ENCODE results near the gene NGB. TPM values are rescaled to one million over a fixed set of nuclear protein-coding genes. Genes with fewer than 3 reads are reported as not detected.

Gene NGB
- total and polyA plus RNA-seq, 2 donors (not counting 3 experiments of a cell fraction or from before 2014, with no cell fraction given): not detected

DNA sequence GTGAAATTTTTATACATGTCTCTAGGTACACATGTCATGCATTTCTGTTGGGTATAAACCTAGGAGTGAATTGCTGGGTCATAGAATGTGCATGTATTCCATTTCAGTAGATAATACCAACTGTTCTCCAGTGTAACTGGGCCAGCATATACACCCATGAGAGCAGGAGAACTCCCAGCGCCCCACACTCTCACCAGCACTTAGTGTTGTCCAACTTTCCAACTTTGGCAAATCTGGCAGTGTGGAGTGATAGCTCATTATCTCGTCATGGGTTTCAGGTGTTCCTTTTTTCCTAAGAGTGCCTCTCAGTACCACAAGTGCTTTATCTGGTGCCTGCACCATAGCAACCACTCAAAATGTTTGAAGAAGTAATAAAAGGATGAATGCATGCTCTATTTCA lies 40.1 kb downstream of the NGB start:
- Histone ChIP-seq H3K36me3 (ENCODE audit: control insufficient read depth in 2 of 2, extremely low read depth in 1 of 2, insufficient read depth in 2 of 2, low read length in 2 of 2) (no peaks in the 10 kb centered on the region), H3K9ac (replicated peaks; ENCODE audit: extremely low read depth, insufficient read depth, low read length) (no peak overlapping the region), H3K9me1 (replicated peaks; ENCODE audit: control insufficient read depth, extremely low read depth, insufficient read depth, low read length) (no peaks in the 10 kb centered on the region), H3K4me1 (ENCODE audit: control insufficient read depth, extremely low read depth, insufficient read depth, low read length) (no peaks in the 10 kb centered on the region), H3K27ac (ENCODE audit: insufficient read depth, low read depth, low read length) (no peak overlapping the region), H3K27me3 (ENCODE audit: control insufficient read depth in 2 of 2, insufficient read depth in 2 of 2, low read length in 2 of 2) (no peaks in the 10 kb centered on the region), H2AFZ (ENCODE audit: low read depth, low read length) (no peak overlapping the region), H3K4me3 (replicated peaks in 1 of 3; ENCODE audit: insufficient read depth in 1 of 3, low read depth in 1 of 3, low read length in 3 of 3) (no peak overlapping the region), H3K9me3 (replicated peaks; ENCODE audit: control insufficient read depth, insufficient read depth, low read length) (no peaks in the 10 kb centered on the region), H3K4me2 (ENCODE audit: insufficient read depth, low read length) (no peak overlapping the region), H4K20me1 (replicated peaks; ENCODE audit: control insufficient read depth, extremely low read depth, insufficient read depth, low read length) (no peaks in the 10 kb centered on the region), H3K79me2 (ENCODE audit: control insufficient read depth, insufficient read depth, low read length) (no peaks in the 10 kb centered on the region)
- intact Hi-C loops (cut with micrococcal nuclease): no loop called here
- dilution Hi-C loops (cut with MboI; ENCODE audit: extremely low pct_ligation_motif_present, low sequenced_read_pairs): no loop called here
- TF ChIP-seq FOS (IDR thresholded peaks at IDR 0.05; ENCODE audit: borderline replicate concordance, insufficient read depth, low read length): no peak
- TF ChIP-seq, protein P1, sequence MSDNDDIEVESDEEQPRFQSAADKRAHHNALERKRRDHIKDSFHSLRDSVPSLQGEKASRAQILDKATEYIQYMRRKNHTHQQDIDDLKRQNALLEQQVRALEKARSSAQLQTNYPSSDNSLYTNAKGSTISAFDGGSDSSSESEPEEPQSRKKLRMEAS (IDR thresholded peaks at IDR 0.05; ENCODE audit: insufficient read depth, insufficient read length): no peak
- no peak for TF ChIP-seq GATA2 (IDR thresholded peaks at IDR 0.05; ENCODE audit: insufficient read depth, insufficient read length, low read depth, low read length)
- TF ChIP-seq, protein P2, sequence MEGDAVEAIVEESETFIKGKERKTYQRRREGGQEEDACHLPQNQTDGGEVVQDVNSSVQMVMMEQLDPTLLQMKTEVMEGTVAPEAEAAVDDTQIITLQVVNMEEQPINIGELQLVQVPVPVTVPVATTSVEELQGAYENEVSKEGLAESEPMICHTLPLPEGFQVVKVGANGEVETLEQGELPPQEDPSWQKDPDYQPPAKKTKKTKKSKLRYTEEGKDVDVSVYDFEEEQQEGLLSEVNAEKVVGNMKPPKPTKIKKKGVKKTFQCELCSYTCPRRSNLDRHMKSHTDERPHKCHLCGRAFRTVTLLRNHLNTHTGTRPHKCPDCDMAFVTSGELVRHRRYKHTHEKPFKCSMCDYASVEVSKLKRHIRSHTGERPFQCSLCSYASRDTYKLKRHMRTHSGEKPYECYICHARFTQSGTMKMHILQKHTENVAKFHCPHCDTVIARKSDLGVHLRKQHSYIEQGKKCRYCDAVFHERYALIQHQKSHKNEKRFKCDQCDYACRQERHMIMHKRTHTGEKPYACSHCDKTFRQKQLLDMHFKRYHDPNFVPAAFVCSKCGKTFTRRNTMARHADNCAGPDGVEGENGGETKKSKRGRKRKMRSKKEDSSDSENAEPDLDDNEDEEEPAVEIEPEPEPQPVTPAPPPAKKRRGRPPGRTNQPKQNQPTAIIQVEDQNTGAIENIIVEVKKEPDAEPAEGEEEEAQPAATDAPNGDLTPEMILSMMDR (IDR thresholded peaks at IDR 0.05; ENCODE audit: extremely low read depth in 1 of 2, insufficient read depth in 1 of 2, low read depth in 1 of 2, low read length in 2 of 2): no peak
- no peak for TF ChIP-seq POLR2A (IDR thresholded peaks at IDR 0.05; ENCODE audit: low read depth, low read length)
- no peak for TF ChIP-seq JUN (IDR thresholded peaks at IDR 0.05; ENCODE audit: borderline replicate concordance, insufficient read depth, insufficient read length, low read depth)
- TF ChIP-seq EZH2 (IDR thresholded peaks at IDR 0.05; ENCODE audit: borderline replicate concordance, low read depth, low read length, severe bottlenecking): no peak
- no peak for TF ChIP-seq MYC (IDR thresholded peaks at IDR 0.05; ENCODE audit: low read depth, low read length)
- TF ChIP-seq POLR2AphosphoS5 (IDR thresholded peaks at IDR 0.05; ENCODE audit: insufficient read depth, low read depth, low read length): no peak
- no TSS peak for BruUV-seq (replicated peaks)
- DNase-seq (ENCODE audit: low read depth, low spot score) (no peak), FAIRE-seq (no peak)
- POLR2A ChIA-PET: no interaction called here
- CTCF ChIA-PET: interaction anchor here (1.2 kb wide), 1 partner anchor 14 kb away, joined by 4 read pairs; no protein-coding TSS in a partner anchor
